HuH-7 (cell line): ENCODE data around the gene G6PC3.

ENCODE experiments used
- DNase-seq: peaks from one replicate; pipeline ENCODE4 v3.0.0; 2011; ENCODE audit warnings: low spot score

The G6PC3 gene

DNA sequence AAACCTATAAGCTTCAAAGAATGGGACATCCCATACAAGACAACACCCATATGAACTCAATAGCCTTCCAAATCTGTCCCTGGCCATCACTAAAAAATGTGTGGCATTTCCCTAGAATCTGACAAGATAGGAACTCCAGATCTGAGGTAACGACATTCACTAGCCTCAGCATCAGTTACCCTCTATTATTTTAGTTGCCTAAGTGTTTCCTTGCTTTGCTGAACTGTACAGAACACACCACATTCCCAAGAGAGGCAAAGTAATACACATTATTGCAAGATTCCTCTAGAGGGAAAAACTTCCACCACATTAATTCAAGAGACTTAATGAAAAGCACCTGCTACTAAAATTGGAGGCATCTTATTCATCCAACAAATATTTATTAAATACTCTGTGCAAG is 9.1 kb upstream of the G6PC3 start:
- no peak for DNase-seq

DNA sequence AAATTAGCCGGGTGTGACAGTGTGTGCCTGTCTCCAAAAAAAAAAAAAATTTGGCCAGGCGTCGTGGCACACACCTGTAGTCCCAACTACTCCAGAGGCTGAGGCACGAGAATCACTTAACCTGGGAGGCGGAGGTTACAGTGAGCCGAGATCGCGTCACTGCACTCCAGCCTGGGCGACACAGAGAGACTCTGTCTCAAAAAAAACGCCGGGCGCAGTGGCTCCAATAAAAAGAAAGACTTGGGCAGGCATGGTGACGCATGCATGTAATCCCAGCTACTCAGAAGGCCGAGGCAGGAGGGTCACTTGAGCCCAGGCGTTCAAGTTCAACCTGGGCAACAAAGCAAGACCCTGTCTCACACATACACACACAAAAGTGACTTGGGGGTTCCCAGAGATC is 7.7 kb upstream of the G6PC3 start:
- DNase-seq: no peak

DNA sequence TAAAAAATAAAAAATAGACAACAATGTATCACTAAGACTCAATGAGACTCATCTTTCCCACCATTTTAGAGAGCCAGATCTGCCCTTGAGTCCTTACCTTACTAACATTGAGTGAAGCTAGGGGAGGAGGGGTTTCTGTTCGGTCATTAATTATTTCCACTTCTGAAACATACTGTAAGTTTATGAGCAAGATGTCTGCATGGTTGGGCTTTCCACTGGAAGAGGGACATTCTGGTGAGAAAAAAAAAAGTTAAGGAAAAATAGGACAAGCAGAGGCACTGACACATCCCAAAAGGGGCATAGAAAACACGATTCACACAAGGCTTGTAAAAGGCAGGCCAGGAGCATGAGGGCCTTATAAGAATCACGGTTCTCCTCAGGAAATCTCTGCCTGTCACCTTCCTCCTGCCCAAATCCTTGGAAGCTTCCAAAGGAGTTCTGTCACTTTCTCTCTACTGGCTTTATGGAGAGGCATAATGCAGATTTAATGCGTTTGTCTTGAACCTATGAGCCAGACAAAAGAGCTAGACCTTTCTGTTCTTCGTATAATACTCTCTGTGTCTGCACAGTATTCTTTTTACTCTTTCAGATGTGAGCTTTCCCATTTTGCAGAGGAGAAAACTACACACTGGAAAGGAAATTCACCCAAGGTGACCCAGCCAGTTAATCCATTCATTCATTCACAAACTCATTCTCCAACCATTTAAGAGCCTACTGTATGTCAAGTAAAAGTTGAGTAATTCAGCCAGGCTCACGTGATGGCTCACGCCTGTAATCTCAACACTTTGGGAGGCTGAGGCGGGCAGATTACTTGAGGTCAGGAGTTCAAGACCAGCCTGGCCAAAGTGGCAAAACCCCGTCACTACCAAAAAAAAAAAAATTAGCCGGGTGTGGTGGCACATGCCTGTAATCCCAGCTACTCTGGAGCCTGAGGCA is 6.6 kb upstream of the G6PC3 start:
- DNase-seq: no peak

DNA sequence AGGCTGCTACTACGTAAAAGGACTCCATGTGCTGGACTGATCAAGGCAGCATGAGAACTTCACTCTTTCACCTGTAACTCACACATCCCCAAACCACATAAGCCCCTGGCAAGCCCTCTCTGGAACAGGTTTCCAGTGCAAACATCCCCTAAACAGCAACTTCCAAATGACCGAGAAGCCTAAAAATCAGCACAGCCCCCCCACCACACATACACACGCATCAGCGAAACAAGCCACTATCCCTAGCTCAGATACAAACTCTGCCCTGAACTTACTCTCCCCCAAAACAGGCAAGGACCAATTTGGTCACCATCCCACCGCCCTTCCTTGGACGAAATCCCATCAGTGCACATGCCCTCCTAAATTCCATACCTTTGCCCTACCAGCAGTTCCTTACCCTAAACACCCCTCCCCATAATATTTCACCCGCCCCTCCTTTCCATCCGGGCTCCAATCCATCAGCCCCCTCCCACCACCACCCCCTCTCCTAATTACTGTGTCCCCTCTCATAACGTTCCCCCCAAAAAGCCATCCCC is 4.8 kb upstream of the G6PC3 start:
- DNase-seq: no peak

DNA sequence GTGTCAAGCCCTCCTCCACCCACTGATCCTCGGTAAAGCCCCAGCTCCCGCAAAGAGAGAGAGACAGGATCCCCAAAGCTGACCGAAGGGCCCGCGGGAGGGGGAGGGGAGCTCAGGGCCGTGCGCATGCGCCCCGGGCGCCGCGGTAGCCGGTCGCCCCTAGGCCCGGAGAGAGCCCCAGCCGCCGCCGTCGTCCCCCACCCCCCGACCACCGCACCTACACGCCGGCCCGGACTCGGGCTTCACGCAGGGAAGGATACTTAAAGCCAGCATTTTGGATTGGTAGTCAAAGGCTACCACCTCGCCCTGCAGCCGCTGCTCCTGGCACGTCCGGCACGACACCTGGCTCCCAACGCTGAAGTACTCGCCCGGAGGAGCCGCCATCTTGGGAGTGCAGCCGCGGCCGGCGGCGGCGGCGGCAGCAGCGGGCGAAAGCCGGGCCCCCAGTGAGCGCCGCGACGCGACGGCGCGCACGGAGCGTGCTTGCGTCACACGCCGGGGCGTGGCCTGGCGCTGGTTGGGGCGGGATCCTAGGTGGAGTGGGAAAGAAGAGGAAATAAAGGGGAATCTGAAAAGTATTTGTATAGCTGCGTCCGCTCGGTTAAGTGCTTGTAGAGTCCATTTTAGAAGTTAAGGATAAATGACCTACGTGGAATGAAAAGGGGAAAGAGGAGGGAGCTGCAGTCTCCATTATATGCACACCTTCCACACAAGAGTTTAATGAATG is 4.2 kb upstream of the G6PC3 start, which contains the start of gene LSM12:
TSS of gene LSM12 (minus strand) at position 468 of the 727 bp plus-strand sequence. CDS start at position 384, 84 bp downstream.
- DNase-seq: peak; percentile 94

DNA sequence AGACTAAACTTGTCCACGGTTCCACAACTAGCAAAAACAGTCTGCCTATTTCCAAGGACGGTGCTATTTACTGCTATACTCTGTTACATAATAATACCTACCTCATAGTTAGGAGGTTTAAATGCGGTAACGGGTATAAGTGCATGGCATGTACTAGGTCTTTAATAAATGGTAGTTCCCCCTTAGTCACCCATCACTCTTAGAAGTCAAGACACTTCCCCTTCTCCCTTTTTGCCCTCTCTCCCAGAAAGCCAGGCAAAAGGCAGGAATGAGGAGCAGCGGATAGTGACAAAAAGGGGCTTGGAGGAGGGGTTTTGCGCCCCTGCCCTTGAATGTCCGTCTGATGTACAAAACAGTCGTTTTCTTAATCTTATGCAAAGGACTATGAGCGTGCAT is 3.0 kb upstream of the G6PC3 start:
- no peak for DNase-seq

DNA sequence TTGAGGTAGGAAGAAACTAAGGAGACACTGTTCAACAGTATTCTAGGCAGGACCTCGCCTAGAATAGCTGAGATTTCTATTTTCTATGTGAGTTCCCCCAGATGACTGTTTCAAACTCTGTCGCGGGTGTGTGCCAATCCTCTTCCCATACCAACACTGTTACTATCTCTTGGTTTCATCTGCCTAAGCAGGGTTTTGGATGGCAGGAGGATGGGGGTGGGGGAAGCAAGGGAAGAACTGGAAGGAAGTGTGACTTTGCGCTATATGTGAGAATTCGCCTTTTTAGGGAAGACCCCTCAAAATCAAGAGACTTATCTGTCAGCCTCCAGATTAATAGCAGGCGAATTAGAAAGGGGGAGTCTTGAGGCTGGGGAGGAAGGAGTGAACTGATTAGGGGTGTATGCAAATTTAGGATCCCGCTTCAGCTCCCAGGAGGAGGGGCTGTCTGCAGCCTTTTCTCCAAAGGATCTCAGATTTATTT is 521 bp upstream of the G6PC3 start:
- no peak for DNase-seq

DNA sequence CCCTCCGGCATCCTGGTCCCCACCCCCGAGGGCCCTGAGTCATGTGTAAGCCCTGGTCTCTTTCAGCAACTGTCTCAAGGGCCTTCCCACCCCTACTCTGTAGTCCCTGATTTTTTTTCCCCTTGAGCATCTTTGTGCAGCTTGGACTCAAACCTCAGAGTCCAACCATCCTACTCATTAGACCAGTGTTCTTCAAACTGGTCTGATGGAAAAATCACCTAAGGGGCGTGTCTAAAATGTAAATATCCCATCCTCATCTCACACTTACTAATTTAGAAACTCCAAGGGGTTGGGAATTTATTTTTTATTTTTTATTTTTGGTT is 624 bp downstream of the G6PC3 start:
- DNase-seq: no peak

DNA sequence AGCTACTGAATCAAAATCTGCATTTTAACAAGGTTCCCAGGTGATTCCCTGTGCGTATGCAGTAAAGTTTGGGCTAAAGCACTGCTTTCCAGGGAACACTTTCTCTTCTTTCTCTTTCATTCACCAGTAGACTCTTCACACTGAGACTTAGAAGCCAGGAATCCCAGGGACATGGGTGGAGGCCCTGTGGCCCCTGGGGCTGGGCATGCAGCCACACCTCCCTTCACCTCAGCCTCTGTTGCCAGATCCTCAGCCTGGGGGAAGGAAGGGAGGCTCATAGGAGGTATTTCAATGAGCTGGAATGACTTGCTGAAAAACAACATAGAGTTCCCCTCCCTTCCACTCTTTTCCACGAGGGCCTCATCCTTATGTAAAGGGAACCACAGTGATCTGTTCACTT is 1.2 kb downstream of the G6PC3 start:
- DNase-seq: no peak

DNA sequence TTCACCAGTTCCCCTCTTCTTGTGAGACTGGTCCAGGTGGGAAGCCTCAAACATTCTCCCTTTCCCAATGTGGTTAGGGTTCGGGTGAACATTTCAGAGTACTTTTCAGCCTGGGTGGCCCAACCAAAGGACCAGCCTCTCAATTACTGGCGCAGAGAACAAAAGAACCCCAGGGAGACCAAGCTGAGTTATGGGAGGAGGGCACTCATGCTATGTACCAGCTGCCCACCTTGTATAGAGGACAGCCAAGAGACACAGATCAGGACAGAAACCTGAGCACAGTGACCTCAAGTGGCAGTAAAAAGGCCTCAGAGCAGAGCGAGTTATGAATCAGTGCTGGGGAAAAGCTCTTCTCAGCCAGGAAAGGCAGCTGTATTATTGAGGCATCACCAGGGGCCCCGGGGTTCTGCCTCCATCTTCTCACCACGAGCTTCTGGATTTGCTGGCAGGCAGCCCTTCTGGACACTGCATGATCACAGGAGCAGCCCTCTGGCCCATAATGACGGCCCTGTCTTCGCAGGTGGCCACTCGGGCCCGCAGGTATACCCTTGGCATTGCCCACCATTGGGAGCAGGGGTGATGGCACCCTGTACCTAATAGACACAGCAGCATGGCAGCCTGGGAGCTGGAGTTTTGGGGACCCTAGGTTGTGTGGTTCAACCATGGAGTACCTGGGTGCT is 3.8 kb downstream of the G6PC3 start:
- DNase-seq: no peak

DNA sequence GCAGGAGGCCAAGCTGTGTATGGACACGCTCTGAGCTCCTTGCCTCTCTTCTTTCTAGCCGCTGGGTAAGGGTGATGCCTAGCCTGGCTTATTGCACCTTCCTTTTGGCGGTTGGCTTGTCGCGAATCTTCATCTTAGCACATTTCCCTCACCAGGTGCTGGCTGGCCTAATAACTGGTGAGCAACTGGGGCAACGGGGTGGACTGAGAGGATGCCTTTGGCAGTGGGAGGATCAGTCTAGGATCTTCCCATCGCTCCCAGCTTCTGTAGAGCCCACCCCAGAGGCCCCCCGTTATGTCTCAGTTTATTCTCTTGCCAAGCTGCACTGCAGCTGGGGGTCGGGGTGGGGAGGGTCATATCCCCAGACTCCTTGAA is 4.4 kb downstream of the G6PC3 start:
- DNase-seq: no peak

DNA sequence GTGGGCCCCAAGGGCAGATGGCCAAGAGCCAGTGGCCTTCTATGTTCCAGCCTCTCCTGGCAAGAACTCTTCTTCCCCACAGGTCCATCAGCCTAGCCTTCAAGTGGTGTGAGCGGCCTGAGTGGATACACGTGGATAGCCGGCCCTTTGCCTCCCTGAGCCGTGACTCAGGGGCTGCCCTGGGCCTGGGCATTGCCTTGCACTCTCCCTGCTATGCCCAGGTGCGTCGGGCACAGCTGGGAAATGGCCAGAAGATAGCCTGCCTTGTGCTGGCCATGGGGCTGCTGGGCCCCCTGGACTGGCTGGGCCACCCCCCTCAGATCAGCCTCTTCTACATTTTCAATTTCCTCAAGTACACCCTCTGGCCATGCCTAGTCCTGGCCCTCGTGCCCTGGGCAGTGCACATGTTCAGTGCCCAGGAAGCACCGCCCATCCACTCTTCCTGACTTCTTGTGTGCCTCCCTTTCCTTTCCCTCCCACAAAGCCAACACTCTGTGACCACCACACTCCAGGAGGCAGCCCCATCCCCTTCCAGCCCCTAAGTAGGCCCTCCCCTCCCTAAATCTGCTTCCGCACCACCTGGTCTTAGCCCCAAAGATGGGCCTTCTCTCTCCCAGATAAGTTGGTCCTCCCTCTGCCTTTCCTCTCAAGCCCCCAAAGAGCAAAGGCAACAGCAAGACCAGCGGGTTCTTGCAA is 5.2 kb downstream of the G6PC3 start:
- DNase-seq: no peak

DNA sequence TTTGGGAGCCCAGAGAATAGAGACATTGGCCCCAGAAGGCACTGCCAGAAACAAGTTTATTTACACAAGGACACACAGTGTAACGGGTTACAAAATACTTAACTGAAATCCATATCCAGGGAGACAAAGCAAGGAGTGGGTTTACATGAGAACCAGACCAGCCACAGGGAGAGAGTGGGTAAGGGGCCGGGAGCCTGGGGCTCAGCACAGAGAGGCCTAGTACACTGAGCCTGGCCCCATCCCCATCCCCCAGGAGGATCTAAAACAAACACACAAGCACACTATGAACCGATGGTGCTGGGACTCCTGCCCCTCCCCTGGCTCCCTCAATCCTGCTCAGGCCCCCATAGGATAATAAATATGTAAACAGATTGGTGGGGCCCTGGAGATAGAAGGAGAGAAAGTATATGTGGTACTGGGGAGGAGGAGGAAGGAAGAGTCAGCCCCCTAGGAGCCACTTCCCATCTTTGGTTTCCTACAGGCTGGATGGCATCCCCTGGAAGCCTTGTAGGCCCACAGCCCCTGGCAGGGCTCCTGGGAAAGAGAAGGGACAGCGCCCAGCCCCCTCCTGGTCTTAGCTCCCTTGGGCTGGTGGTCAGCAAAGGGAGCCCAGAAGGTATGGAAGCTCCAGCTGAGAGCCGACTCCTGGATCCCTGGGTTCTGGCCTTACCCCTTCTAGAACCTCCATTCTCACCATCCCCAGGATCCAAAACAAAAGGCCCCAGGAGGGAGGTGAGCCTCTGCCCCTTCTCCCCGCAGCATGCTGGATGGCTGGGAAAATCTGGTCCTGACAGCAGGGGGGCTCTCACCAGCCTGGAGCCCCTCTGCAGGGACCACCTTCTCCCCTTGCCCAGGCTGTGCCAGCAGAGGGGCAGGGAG is 6.4 kb downstream of the G6PC3 start:
- DNase-seq: peak; percentile 29

DNA sequence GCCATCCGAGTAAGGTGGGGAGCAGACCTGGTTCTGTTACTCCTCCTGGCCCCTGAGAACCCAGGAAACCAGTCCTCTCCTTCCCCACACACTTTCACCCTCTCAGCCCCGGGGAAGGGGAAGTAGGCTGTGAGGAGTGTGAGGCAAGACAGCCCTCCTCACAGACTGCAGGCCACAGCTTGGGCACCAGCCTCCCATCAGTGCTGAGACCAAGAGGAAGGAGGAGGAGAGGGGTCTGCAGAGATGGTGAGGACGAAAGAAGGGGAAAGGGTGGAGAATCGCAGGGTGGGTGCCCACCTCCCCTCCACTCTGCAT is 7.0 kb downstream of the G6PC3 start:
- no peak for DNase-seq

DNA sequence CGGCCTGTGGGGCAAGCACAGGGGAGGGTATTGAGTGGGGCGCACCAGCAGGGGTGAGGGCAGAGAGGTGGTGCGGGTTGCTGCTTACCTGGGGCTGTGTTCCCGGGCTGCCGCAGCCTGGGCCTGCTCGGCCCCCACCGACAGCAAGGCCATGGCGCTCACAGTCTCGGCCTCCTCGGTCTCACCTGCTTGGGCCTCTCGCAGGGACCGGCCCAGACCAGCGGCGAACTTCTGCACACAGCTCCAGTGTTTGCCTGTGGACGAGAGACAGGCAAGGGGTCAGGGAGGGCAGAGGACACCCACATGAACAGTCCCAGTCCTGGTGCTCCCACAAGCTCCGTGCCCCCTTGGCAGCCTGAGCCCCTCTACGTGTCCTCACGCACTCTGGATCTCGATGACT is 7.9 kb downstream of the G6PC3 start:
- DNase-seq: no peak

DNA sequence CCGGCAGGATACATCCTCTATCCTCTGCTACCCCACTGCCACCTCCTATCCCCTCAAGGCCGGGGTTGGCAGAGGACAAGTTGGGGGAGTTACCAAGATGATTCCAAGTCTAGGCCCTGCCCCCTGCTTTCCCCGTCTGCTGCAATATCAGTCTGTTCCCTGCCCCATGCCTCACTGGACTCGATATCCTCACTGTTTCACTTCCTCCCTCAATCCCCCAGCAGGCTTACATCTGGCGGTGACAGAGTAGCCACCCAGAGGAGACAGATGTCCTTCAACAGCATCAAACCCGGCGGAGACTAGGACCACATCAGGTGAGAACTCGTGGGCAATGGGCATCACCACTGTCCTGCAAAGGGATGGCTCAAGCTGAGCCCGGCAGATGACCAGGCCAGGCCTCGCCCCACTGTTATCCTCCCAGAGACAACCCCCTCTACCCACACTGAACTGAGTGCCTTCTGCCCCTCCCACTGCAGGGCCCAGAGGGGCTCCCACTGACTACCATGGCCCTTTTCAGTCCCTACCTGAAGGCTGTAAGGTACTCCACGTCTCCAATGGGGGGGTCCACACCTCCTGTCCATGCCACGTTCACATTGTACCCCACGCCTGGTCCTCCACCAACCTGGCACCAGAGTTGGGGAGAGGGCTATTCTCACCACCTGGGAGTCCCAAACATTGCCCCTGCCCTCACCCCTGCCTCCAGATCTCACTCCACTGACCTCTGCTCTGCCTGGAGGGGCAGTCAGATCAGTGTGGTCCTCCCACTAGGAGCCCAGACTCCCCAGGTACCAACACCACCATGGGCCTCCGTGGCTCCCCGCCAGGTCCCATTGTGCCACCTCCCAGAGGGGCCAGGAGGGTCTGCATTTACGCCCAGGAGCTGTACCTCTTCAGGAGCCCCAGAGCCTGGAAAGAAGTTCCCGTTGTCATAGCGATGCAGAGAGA is 9.6 kb downstream of the G6PC3 start:
- no peak for DNase-seq

DNA sequence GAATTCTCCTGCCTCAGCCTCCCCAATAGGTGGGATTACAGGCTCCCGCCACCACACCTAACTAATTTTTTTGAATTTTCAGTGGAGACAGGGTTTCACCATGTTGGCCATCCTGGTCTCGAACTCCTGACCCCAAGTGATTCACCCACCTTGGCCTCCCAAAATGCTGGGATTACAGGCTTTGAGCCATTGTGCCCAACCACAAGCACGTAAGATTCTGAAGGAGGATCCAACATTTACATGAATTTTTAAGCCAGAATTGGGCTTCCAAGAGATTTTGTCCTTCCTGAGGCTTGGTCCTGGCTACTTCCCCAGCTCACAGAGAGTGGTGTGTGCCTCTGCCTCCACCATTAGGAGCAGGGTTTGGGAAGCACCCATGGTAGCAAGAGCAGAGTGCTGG is 11.1 kb downstream of the G6PC3 start:
- no peak for DNase-seq

DNA sequence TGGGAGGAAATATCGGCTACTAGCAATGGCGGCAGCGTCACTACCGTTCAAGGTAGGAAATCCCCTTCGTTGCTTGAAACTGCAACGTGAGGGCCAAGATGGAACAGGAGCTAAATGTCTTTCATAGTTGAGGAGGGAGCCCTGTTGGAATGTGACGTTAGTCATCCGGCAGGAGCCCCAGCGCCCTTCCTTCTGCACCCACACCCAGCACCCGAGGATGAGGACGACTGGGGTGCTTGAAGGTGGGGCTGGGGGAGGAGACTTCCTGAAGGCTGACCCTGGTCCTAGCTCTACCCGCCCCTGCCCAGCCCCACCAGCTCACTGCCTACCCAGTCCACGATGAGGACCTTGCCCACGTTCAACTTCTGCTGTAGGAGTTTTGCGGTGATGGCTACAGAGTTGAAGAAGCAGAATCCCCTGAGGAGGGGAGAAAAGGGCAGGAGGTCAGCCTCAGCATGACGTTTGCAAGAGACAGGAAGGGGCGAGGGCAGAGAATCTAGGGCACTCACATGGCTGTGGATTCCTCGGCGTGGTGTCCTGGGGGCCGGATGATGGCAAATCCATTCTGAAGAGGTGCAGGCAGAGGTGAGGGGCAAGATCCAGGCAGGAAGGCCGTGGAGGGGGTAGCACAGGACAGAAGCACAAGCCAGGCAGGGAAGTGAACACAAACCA is 11.9 kb downstream of the G6PC3 start:
- no peak for DNase-seq

DNA sequence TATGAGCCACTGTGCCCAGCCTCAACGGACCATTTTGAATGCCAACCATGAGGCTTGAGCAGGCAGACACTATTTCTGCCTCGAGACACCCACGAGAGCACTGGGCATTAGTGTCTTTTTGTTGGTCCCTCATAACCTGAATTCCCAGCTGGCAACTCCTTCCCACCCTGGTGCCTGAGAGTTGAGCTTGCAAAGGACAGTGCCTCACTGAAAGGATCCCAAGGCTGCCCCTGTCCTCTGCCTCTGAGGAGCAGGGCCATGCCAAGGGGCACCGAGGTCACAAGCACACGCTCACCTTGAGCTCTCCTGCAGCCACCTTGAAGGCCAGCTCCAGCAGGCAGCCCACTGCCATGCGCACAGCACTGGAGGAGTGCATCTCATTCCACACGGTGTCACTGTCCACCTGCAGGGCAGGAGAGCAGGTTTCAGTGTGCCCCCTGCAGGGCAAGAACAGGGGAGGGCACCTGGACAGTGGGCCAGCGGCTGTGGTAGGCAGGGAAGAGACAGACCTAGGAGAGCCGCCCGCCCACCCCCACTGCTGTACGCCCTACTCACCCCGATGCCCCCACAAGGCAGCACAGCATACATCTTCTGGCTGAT is 12.8 kb downstream of the G6PC3 start:
- DNase-seq: peak; percentile 83
